Colonic mucosa (tissue), 4 donors: ENCODE data around the gene ALX4. TPM values are rescaled to one million over a fixed set of nuclear protein-coding genes. Genes with fewer than 3 reads are reported as not detected.

ENCODE experiments used
- DNase-seq: peaks from one replicate; pipeline ENCODE4 v3.0.0-alpha.2; 2020
- H3K27ac ChIP-seq: fragments of 200-600 bp; one replicate; pipeline ENCODE4 v1.8.0; 2021
- H3K27me3 ChIP-seq: fragments of 200-600 bp; one replicate; pipeline ENCODE4 v1.8.0; 2021
- H3K36me3 ChIP-seq: fragments of 200-600 bp; one replicate; pipeline ENCODE4 v1.8.0; 2021
- H3K4me1 ChIP-seq: fragments of 200-600 bp; one replicate; pipeline ENCODE4 v1.8.0; 2021; ENCODE audit warnings: mild to moderate bottlenecking
- H3K4me3 ChIP-seq: fragments of 200-600 bp; one replicate; pipeline ENCODE4 v1.8.0; 2021
- H3K9ac ChIP-seq, 2 donors: one replicate each; pipeline ENCODE4 v1.7.0; 2013; ENCODE audit warnings: control low read depth in 2 of 2, low read depth in 2 of 2, low read length in 2 of 2
- H3K9me3 ChIP-seq: fragments of 200-600 bp; one replicate; pipeline ENCODE4 v1.8.0; 2021
- CTCF ChIP-seq: fragments of 200-600 bp; IDR thresholded peaks from one replicate; pipeline ENCODE4 v1.8.0; 2022; ENCODE audit warnings: antibody characterized with exemption, mild to moderate bottlenecking
- intact Hi-C: fragments of 100-400 bp; cut with DNase I; formaldehyde crosslinking; loops from one replicate; pipeline ENCODE4 v1.14.1; 2022
- total RNA-seq, 2 donors: library from RNA; stranded (reverse); fragmentation: NEBNext Ultra II Directional in 1 of 2; extraction: Animal tissue kit (Norgen Biotek cat#: 25700) in 1 of 2; gene quantifications; one replicate each; pipeline ENCODE4 v1.2.1, GENCODE V29; 2021
- donor health status: healthy.
- donor health status: DM: no; HTN: no; CAD: no.
- donor health status: DM: no; HTN: no; CAD: no.

Gene ALX4
- total RNA-seq, 2 donors from 2014 or later, result not detected

- no peak for TF ChIP-seq CTCF
- H3K27me3 ChIP-seq, result no peaks in the 10 kb centered on the region
- H3K9me3 ChIP-seq, result no peaks in the 10 kb centered on the region
- no peak overlapping the region for H3K4me3 ChIP-seq
- DNase-seq, result no peak
- H3K36me3 ChIP-seq, result no peaks in the 10 kb centered on the region
- no peak overlapping the region for H3K27ac ChIP-seq
- H3K4me1 ChIP-seq, result no peaks in the 10 kb centered on the region
- intact Hi-C loops, result no loop called here
- no peak overlapping the region for H3K9ac ChIP-seq
Observed at GRCh38 chr11:44270403-44271273, 39.3 kb downstream of the ALX4 start.

- intact Hi-C loops, result no loop called here
- H3K9ac ChIP-seq, result no peak overlapping the region
Observed at GRCh38 chr11:44269369-44270351, 40.3 kb downstream of the ALX4 start.

GRCh38 chr11:44268614-44269080 lies 41.3 kb downstream of the ALX4 start:
- intact Hi-C loops, result no loop called here
- Histone ChIP-seq H3K9ac (no peak overlapping the region), H3K27ac (no peak overlapping the region), H3K4me1 (no peaks in the 10 kb centered on the region), H3K4me3 (no peak overlapping the region), H3K9me3 (no peaks in the 10 kb centered on the region), H3K36me3 (no peaks in the 10 kb centered on the region), H3K27me3 (no peaks in the 10 kb centered on the region)
- no peak for DNase-seq
- no peak for TF ChIP-seq CTCF

More at GRCh38 chr11:44269369-44270351, 40.3 kb downstream of the ALX4 start:
- no peaks in the 10 kb centered on the region for H3K27me3 ChIP-seq
- H3K36me3 ChIP-seq, result no peaks in the 10 kb centered on the region
- no peaks in the 10 kb centered on the region for H3K9me3 ChIP-seq
- TF ChIP-seq CTCF, result no peak
- H3K4me3 ChIP-seq, result no peak overlapping the region
- H3K27ac ChIP-seq, result no peak overlapping the region
- no peak for DNase-seq
- no peaks in the 10 kb centered on the region for H3K4me1 ChIP-seq

GRCh38 chr11:44267750-44268613 lies 42.0 kb downstream of the ALX4 start:
- TF ChIP-seq CTCF, result no peak
- no peak for DNase-seq
- no peak overlapping the region for H3K4me3 ChIP-seq
- intact Hi-C loops, result no loop called here
- no peaks in the 10 kb centered on the region for H3K27me3 ChIP-seq
- no peak overlapping the region for H3K27ac ChIP-seq
- H3K4me1 ChIP-seq, result no peaks in the 10 kb centered on the region
- no peaks in the 10 kb centered on the region for H3K36me3 ChIP-seq
- H3K9me3 ChIP-seq, result no peaks in the 10 kb centered on the region
- H3K9ac ChIP-seq, result no peak overlapping the region
